ENCODE data around the gene KLHL33.

The KLHL33 gene

DNA sequence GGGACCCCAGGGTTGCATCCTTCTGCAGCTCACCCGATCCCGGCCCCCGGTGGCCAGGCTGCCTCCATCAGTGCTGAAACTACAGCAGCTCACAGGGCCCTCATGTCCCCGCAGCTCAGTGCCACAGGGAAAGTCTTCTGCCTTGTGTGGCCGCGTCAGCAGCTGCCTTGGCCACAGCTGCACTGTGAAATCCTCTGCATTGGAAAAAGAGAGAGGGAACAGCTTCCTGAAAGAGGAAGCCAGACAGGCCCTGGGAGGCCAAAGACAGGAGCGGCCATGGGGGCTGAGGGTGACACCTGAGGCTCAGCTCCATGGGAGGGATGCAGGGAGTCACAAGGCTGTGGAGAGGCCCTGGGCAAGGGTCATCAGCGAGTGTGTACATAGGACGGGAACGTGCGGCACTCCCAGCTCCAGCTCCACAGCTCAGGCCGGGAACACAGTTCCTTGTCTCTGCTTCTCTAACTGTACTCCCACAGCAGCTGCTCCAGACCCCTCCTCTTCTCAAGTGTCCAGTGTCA is 59.8 kb downstream of the KLHL33 start:
- DNase-seq (ENCODE audit: low read depth): no peak
